GM19397 (cell line): ENCODE data around the gene RYR1.
"Not testable (repeated sequence)": the region's sequence is repeated elsewhere in the genome, so short reads cannot be mapped to it uniquely, and the experiment has no call there.

Experiments used
- ATAC-seq: cut with Tn5 transposase; IDR thresholded peaks from one replicate; pipeline ENCODE4 v1.9.1; 2021; ENCODE audit warnings: mild to moderate bottlenecking, moderate library complexity; ENCODE audit not compliant: unreplicated experiment

RYR1 gene

DNA sequence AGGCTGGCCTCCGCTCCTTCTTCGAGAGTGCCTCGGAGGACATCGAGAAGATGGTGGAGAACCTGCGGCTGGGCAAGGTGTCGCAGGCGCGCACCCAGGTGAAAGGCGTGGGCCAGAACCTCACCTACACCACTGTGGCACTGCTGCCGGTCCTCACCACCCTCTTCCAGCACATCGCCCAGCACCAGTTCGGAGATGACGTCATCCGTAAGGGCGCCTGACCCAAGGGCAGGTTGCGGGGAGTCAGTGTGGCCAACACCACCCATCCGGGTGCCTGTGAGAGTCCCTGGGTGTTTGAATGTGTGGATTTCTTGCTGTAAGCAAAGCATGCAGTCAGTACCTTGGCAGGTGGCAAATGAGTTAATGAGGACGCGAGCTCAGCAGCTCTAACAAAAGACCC, 78.8 kb downstream of the RYR1 start:
- ATAC-seq: no peak

GRCh38 chr19:38513156-38513555, 79.7 kb downstream of the RYR1 start:
- not testable (repeated sequence) for ATAC-seq

GRCh38 chr19:38513762-38514167, 80.3 kb downstream of the RYR1 start:
- no peak for ATAC-seq

- ATAC-seq: no peak
Measured at GRCh38 chr19:38514812-38515633, 81.5 kb downstream of the RYR1 start.

DNA sequence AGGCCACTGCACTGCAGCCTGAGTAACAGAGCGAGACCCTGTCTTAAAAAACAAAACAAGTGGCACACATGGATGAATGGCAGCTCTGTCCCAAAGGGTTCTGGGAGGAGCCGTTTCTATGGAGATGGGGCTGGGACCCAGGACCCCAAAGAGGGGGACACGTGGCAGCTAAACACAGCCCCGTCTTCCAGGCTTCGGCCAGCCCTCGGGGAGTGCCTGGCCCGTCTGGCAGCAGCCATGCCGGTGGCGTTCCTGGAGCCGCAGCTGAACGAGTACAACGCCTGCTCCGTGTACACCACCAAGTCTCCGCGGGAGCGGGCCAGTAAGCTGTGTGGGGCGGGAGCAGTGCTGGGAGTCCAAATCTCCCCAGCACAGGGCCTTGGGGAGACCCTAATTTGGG, 82.4 kb downstream of the RYR1 start:
- ATAC-seq: no peak

DNA sequence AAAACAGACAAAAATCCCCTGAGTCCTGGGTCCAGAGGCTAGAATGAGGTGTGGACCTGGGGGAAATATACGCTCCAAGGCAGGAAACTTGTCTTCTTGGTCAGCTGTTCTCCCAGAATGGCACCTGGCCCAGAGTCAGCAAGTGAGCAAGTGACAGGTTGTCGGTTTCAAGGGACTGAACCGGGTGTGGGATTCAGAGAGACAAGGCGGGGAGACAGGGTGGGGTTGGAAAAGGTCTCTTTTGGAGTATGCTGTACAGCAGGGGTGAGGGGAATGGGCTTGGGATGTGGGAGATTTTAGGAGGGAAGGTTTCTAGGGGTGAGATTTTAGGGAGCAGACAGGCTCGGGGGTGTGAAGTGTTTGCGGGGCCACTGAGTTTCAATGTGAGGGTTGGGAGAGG, 83.3 kb downstream of the RYR1 start:
- no peak for ATAC-seq

DNA sequence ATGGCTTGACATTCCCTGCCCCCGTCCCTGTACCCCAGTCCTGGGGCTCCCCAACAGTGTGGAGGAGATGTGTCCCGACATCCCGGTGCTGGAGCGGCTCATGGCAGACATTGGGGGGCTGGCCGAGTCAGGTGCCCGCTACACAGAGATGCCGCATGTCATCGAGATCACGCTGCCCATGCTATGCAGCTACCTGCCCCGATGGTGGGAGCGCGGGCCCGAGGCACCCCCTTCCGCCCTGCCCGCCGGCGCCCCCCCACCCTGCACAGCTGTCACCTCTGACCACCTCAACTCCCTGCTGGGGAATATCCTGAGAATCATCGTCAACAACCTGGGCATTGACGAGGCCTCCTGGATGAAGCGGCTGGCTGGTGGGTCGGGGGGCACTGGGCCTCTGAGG, 83.8 kb downstream of the RYR1 start:
- ATAC-seq: no peak

DNA sequence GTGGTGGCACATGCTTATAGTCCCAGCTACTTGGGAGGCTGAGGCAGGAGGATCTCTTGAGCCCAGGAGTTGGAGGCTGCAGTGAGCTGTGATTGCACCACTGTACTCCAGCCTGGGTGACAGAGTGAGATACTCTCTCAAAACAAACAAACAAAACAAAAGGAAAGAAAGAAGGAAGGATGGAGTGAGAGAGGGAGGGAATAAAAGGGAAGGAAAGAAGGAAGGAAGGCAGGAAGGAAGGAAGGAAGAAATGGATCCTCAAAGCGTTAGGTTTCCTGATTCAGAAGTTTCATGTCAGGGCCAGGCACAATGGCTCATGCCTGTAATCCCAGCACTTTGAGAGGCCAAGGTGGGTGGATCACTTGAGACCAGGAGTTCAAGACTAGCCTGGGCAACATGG, 84.5 kb downstream of the RYR1 start:
- ATAC-seq: not testable (repeated sequence)

- no peak for ATAC-seq
Measured at GRCh38 chr19:38519168-38519567, 85.7 kb downstream of the RYR1 start.

DNA sequence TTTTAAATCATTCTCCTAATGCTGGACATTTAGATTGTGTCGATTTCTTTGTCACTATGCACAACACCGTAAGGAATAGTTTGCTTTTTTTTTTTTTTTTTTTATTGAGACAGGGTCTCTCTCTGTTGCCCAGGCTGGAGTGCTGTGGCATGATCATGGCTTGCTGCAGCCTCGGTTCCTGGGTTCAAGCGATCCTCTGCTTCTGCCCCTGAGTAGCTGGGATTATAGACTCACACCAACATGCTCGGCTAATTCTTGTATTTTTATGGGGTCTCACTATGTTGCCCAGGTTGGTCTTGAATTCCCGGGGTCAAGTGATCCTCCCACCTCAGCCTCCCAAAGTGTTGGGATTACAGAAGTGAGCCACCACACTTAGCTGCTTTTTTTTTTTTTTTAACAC, 86.5 kb downstream of the RYR1 start:
- no peak for ATAC-seq

DNA sequence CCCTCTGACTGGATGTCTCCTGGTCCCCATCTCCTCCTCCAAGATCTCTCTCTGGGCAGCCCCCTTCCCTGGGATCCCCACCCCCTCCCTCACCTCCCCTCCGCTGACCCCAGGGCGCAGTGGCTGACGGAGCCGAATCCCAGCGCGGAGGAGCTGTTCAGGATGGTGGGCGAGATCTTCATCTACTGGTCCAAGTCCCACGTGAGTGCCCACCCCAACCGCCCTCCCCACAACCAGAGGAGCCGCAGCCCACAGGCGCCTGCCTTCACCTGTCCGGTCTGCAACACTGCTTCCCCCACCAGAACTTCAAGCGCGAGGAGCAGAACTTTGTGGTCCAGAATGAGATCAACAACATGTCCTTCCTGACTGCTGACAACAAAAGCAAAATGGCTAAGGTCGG, 89.4 kb downstream of the RYR1 start:
- ATAC-seq: no peak

- no peak for ATAC-seq
Measured at GRCh38 chr19:38523319-38523718, 89.8 kb downstream of the RYR1 start.

DNA sequence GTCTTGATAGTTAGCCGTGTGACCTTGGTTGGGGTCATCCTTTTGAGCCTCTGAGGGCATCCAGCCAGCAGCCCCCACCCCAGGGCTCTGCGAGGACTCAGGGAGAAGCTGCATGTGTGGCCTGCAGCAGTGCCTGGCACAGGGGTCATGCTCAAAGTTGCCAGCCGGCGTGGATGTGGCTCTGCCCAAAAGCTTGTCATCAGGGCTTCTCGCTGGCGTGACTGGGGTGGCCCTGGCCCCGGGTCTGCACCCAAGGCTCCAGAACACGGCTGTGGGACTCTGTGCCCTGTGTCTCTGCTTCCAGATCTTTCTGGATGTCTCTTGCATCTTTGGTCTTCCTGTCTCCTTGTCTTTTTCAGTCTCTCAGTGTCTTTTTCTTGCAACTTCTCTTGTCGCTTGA, 90.9 kb downstream of the RYR1 start:
- no peak for ATAC-seq

GRCh38 chr19:38524994-38525634, 91.6 kb downstream of the RYR1 start:
- no peak for ATAC-seq

GRCh38 chr19:38526430-38526829, 92.9 kb downstream of the RYR1 start:
- ATAC-seq: no peak

GRCh38 chr19:38527466-38528136, 94.1 kb downstream of the RYR1 start:
- no peak for ATAC-seq

GRCh38 chr19:38528213-38528755, 94.8 kb downstream of the RYR1 start:
- ATAC-seq: no peak

- no peak for ATAC-seq
Measured at GRCh38 chr19:38528931-38529330, 95.4 kb downstream of the RYR1 start.

DNA sequence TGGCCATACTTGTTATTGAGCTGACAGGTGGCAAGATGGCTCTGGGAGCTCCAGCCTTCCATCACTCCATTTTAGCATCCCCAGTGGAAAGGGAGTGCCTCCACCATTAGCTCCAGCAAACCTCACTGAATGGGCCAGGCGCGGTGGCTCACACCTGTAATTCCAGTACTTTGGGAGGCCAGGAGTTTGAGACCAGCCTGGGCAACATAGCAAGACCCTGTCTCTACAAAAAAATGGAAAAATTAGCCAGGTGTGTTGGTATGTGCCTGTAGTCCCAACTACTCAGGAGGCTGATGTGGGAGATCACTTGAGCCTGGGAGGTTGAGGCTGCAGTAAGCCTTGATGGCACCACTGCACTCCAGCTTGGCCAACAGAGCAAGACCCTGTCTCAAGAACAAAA, 98.0 kb downstream of the RYR1 start:
- no peak for ATAC-seq

DNA sequence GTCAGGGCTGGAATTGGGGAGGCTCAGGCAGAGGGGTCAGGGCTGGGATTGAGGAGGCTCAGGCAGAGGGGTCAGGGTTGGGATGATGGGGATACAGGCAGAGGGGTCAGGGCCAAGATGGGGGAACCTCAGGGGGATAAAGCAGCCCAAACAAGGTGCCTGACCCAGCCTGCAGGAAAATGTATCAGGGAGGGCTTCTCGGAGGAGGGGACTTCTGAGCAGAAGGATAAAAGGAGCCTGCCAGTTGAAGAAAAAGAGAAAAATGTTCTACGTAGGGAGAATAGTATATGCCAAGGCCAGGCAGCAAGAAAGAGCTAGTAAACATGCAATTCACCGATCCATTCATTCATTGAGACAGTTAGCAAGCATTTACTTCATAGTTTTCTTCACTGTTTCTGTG, 99.4 kb downstream of the RYR1 start:
- no peak for ATAC-seq

DNA sequence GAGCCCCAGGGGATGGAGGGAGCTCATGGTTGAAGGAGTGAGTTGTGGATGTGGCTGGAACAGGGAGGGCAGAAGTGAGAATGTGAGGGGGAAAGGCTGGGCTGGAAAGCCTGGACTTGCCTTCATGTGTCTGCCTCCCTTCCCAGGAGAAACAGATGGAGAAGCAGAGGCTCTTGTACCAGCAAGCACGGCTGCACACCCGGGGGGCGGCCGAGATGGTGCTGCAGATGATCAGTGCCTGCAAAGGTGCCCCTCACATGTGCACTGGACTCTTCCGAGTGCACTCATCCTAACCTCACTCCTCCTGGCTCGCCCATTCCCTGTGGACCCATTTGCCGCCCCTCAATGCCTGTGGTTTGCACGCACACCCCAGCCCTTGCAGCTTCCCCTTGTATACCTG, 101.1 kb downstream of the RYR1 start:
- no peak for ATAC-seq

DNA sequence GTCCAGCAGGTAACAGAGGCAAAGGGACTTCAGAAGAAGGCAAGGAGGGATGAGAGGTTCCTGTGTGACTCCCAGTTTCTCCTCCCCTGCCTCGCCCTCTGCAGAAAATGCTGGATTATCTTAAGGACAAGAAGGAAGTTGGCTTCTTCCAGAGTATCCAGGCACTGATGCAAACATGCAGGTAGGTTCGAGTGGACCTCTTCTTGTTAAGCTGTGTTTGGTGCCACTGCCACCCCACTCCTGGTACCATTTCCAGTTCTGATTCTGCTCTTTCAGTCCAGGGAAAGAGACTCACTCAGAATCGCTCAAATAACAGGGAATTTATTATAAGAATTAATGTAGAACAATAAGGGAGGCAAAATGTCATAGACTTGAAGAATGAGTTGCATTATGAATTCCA, 101.7 kb downstream of the RYR1 start:
- ATAC-seq: no peak
